Caco-2 (cell line): ENCODE measurements around the gene CCDC174. TPM values are rescaled to one million over a fixed set of nuclear protein-coding genes. Genes with fewer than 3 reads are reported as not detected.

Source experiments
- BruUV-seq: library from RNA; stranded (reverse); fragments of 400-500 nt; replicated peaks from 2 replicates; lab custom pipeline; 2021; lab: Mats Ljungman, UMichigan
- CTCF ChIA-PET: fragments of 300-600 bp; sonication (Branson Sonifier 250); formaldehyde crosslinking; loops from one replicate; lab custom pipeline; 2022; ENCODE audit warnings: antibody characterized with exemption; lab: Charles Lee
- POLR2A ChIA-PET: fragments of 300-600 bp; sonication (Branson Sonifier 250); formaldehyde crosslinking; loops from one replicate; lab custom pipeline; 2022; ENCODE audit warnings: antibody characterized with exemption; lab: Charles Lee
- DNase-seq, 2 experiments: peaks; one replicate each; pipeline versions ENCODE4 v3.0.0 to v3.0.0-alpha.2; 2020 to 2022
- H3K27me3 ChIP-seq: replicated peaks from 2 replicates; pipeline ENCODE4 v1.6.0; 2011; ENCODE audit warnings: low read length; ENCODE audit not compliant: control insufficient read depth, insufficient read depth
- H3K36me3 ChIP-seq: 2 replicates; pipeline ENCODE4 v1.5.1; 2011; ENCODE audit warnings: low read length; ENCODE audit not compliant: control insufficient read depth, insufficient read depth
- H3K4me1 ChIP-seq: fragments of 250-450 bp; sonication (Bioruptor Pico); 2 replicates; pipeline ENCODE4 v1.5.1; 2020; ENCODE audit warnings: mild to moderate bottlenecking
- H3K4me3 ChIP-seq: 2 replicates; pipeline ENCODE4 v1.5.1; 2011; ENCODE audit warnings: low read depth, mild to moderate bottlenecking, control low read depth, low read length
- H3K9me3 ChIP-seq: fragments of 250-450 bp; sonication (Bioruptor Pico); 2 replicates; pipeline ENCODE4 v1.5.1; 2020; ENCODE audit warnings: mild to moderate bottlenecking, moderate library complexity
- H3K27ac Mint-ChIP-seq: one replicate; pipeline ENCODE4 v1.8.0; 2022; ENCODE audit warnings: mixed read lengths; ENCODE audit not compliant: unreplicated experiment
- H3K27me3 Mint-ChIP-seq: one replicate; pipeline ENCODE4 v1.8.0; 2022; ENCODE audit warnings: mixed read lengths; ENCODE audit not compliant: insufficient read depth, unreplicated experiment
- H3K36me3 Mint-ChIP-seq: one replicate; pipeline ENCODE4 v1.8.0; 2022; ENCODE audit warnings: mild to moderate bottlenecking, mixed read lengths; ENCODE audit not compliant: insufficient read depth, unreplicated experiment
- H3K4me1 Mint-ChIP-seq: one replicate; pipeline ENCODE4 v1.8.0; 2022; ENCODE audit warnings: low read depth, mixed read lengths; ENCODE audit not compliant: unreplicated experiment
- H3K4me3 Mint-ChIP-seq: one replicate; pipeline ENCODE4 v1.8.0; 2022; ENCODE audit warnings: mild to moderate bottlenecking, moderate library complexity, mixed read lengths; ENCODE audit not compliant: unreplicated experiment
- H3K9me3 Mint-ChIP-seq: one replicate; pipeline ENCODE4 v1.8.0; 2022; ENCODE audit warnings: mixed read lengths; ENCODE audit not compliant: unreplicated experiment
- intact Hi-C: fragments of 100-400 bp; cut with micrococcal nuclease; formaldehyde crosslinking; loops from one replicate; pipeline ENCODE4 v1.10.0; 2022; ENCODE audit not compliant: unreplicated experiment
- total RNA-seq: library from RNA; stranded (reverse); gene quantifications from 2 replicates; pipeline ENCODE4 v1.2.3, GENCODE V29; 2022
- TF ChIP-seq, protein P1 (sequence below), 2 experiments: fragments of 200-600 bp in 1 of 2; IDR thresholded peaks; 1 replicate in 1 of 2; 2 replicates in 1 of 2; pipeline versions ENCODE4 v1.5.1 to v1.8.0; 2011 to 2022; ENCODE audit warnings: antibody characterized with exemption in 1 of 2, control low read depth in 1 of 2, inconsistent platforms in 1 of 2, low read depth in 1 of 2, low read length in 1 of 2, mild to moderate bottlenecking in 1 of 2, moderate library complexity in 1 of 2; ENCODE audit not compliant: insufficient read depth in 1 of 2, severe bottlenecking in 1 of 2, unreplicated experiment in 1 of 2

CCDC174 gene
- total RNA-seq, 1 experiment from 2014 or later = 22.4 TPM

DNA sequence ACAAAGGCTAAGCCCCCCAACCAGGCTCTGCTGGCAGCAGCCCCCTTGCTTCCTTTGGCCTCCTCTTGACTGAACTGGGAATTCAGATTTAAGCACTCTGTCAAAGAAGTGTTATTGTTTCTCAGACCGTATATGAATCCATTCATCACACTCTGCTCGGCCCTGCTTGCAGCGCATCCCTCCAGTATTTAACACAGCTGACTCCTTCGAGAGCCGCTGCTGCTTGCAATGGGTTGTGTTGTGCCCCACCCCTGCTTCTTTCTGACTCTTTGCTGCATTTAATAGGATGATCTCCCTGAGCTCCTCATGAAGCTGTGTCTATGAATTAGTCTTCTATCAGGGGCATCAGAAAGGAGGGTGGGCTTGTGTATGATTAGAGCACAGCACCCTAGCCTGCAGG is 54.5 kb downstream of the CCDC174 start:
- BruUV-seq = no TSS peak
- Mint-ChIP-seq H3K27me3 (peaks cover 3% of the 10 kb centered on the region), H3K4me3 (no peak overlapping the region), H3K9me3 (no peaks in the 10 kb centered on the region), H3K36me3 (no peaks in the 10 kb centered on the region), H3K4me1 (no peaks in the 10 kb centered on the region), H3K27ac (no peak overlapping the region)
- no peak overlapping the region for H3K4me3 ChIP-seq
- no peak for DNase-seq
- intact Hi-C loops = no loop called here
- POLR2A ChIA-PET = no interaction called here
- CTCF ChIA-PET = no interaction called here
- no peaks in the 10 kb centered on the region for H3K9me3 ChIP-seq
- H3K4me1 ChIP-seq = no peaks in the 10 kb centered on the region
- TF ChIP-seq, protein P1, sequence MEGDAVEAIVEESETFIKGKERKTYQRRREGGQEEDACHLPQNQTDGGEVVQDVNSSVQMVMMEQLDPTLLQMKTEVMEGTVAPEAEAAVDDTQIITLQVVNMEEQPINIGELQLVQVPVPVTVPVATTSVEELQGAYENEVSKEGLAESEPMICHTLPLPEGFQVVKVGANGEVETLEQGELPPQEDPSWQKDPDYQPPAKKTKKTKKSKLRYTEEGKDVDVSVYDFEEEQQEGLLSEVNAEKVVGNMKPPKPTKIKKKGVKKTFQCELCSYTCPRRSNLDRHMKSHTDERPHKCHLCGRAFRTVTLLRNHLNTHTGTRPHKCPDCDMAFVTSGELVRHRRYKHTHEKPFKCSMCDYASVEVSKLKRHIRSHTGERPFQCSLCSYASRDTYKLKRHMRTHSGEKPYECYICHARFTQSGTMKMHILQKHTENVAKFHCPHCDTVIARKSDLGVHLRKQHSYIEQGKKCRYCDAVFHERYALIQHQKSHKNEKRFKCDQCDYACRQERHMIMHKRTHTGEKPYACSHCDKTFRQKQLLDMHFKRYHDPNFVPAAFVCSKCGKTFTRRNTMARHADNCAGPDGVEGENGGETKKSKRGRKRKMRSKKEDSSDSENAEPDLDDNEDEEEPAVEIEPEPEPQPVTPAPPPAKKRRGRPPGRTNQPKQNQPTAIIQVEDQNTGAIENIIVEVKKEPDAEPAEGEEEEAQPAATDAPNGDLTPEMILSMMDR (IDR thresholded peaks at IDR 0.05; ENCODE audit: insufficient read depth in 1 of 2, low read depth in 1 of 2, low read length in 1 of 2, severe bottlenecking in 1 of 2, unreplicated experiment in 1 of 2) = no peak
- no peaks in the 10 kb centered on the region for H3K36me3 ChIP-seq
- no peaks in the 10 kb centered on the region for H3K27me3 ChIP-seq

DNA sequence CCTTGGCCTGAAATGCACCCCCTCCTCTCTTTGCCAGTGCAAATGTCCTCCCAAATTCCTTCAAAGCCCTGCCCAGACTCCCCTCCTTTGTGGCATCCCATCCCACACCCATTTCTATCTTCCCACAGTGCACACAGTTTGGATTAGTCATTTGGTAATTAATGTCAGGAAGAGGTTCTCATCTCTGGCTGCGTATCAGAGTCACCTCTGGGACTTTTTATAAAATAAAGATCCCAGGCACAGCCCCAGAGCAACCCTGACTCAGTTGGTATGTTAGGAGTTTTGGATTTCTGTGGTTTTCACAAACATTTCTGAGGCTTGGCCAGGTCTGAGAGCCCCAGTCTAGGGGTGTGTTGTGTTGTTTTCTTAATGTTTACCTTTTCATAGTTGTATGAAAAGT is 65.0 kb downstream of the CCDC174 start:
- H3K4me1 Mint-ChIP-seq = no peaks in the 10 kb centered on the region
- H3K27ac Mint-ChIP-seq = no peak overlapping the region
- Histone ChIP-seq H3K36me3 (no peaks in the 10 kb centered on the region), H3K9me3 (peaks cover 4% of the 10 kb centered on the region; the same call in 1 of the 2 replicates), H3K4me1 (no peaks in the 10 kb centered on the region), H3K27me3 (no peaks in the 10 kb centered on the region), H3K4me3 (no peak overlapping the region)
- H3K27me3 Mint-ChIP-seq = peaks cover 25% of the 10 kb centered on the region
- intact Hi-C loops = no loop called here
- DNase-seq = no peak
- H3K4me3 Mint-ChIP-seq = no peak overlapping the region
- CTCF ChIA-PET = interaction anchor here (1.4 kb wide), 1 partner anchor 64 kb away, joined by 6 read pairs; no protein-coding TSS in a partner anchor
- TF ChIP-seq, protein P1 (IDR thresholded peaks at IDR 0.05; ENCODE audit: insufficient read depth in 1 of 2, low read depth in 1 of 2, low read length in 1 of 2, severe bottlenecking in 1 of 2, unreplicated experiment in 1 of 2) = no peak
- no peaks in the 10 kb centered on the region for H3K9me3 Mint-ChIP-seq
- no TSS peak for BruUV-seq
- no peaks in the 10 kb centered on the region for H3K36me3 Mint-ChIP-seq
- POLR2A ChIA-PET = no interaction called here

DNA sequence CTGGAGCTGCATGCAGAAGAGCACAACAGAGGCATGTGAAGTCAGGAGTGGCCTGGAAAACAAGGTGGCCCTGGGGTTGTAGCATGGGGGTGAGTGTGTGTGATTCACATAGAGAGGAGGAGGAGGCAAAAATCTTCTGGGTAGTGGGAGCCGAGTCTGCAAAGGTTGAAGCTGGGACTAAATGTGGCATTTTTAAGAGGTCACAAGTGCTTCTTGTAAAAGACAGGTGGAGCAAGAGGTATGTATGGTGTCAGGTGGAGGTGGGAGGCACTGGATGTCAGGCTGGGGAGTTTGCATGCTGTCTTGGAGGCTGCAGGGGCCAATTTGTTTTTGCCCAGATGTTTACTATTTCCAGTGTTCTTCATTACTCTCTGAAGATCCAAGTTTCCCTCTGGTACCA is 65.7 kb downstream of the CCDC174 start:
- Histone ChIP-seq H3K9me3 (peaks cover 4% of the 10 kb centered on the region; the same call in 1 of the 2 replicates), H3K4me3 (no peak overlapping the region), H3K36me3 (no peaks in the 10 kb centered on the region), H3K4me1 (no peaks in the 10 kb centered on the region), H3K27me3 (no peaks in the 10 kb centered on the region)
- intact Hi-C loops = no loop called here
- Mint-ChIP-seq H3K27ac (no peak overlapping the region), H3K27me3 (peaks cover 29% of the 10 kb centered on the region), H3K9me3 (no peaks in the 10 kb centered on the region), H3K4me1 (no peaks in the 10 kb centered on the region), H3K36me3 (no peaks in the 10 kb centered on the region), H3K4me3 (no peak overlapping the region)
- TF ChIP-seq, protein P1 (IDR thresholded peaks at IDR 0.05; ENCODE audit: insufficient read depth in 1 of 2, low read depth in 1 of 2, low read length in 1 of 2, severe bottlenecking in 1 of 2, unreplicated experiment in 1 of 2) = no peak
- ChIA-PET POLR2A (no interaction called here), CTCF (interaction anchor here (1.4 kb wide), 1 partner anchor 64 kb away, joined by 6 read pairs; no protein-coding TSS in a partner anchor)
- BruUV-seq = no TSS peak
- no peak for DNase-seq
